HepG2 (cell line): ENCODE data around the gene DHX32. TPM values are rescaled to one million over a fixed set of nuclear protein-coding genes. Genes with fewer than 3 reads are reported as not detected.
A peak's percentile ranks its signal among the peaks of the same experiment; 100 is the strongest.

ENCODE experiments used
- AKAP8 ChIP-seq: sonication (generic); formaldehyde crosslinking; IDR thresholded peaks from 2 replicates; pipeline ENCODE4 v1.5.1; 2020; ENCODE audit warnings: mild to moderate bottlenecking, missing genetic modification reagents
- ASH2L ChIP-seq: fragments of 300-600, 200-600 bp; sonication (generic); IDR thresholded peaks from 2 replicates; pipeline ENCODE4 v1.7.0; 2017; ENCODE audit warnings: low read depth, mild to moderate bottlenecking, moderate library complexity, mixed read lengths, low read length; ENCODE audit not compliant: insufficient read length
- CBX2 ChIP-seq, 2 experiments: fragments of 200-600 bp in 1 of 2; sonication (generic); formaldehyde crosslinking in 1 of 2; IDR thresholded peaks; 2 replicates each; pipeline versions ENCODE4 v1.7.0 to v1.8.1; 2018 to 2022; ENCODE audit warnings: low read depth in 2 of 2, low read length in 1 of 2, mild to moderate bottlenecking in 1 of 2, missing genetic modification reagents in 1 of 2
- KAT8 ChIP-seq: IDR thresholded peaks from 2 replicates; pipeline ENCODE4 v1.6.1; 2016; ENCODE audit warnings: missing genetic modification reagents, missing compliant biosample characterization
- PHF20 ChIP-seq: sonication (generic); formaldehyde crosslinking; IDR thresholded peaks from 2 replicates; pipeline ENCODE4 v1.5.0; 2020; ENCODE audit warnings: mild to moderate bottlenecking, missing genetic modification reagents
- RBFOX2 ChIP-seq: fragments of 200-400 bp; formaldehyde crosslinking; IDR thresholded peaks from 2 replicates; pipeline ENCODE4 v1.6.1; 2017; ENCODE audit warnings: low read depth, mild to moderate bottlenecking, low read length
- SIN3A ChIP-seq: IDR thresholded peaks from 2 replicates; pipeline ENCODE4 v1.6.1; 2011; ENCODE audit warnings: low read depth, mild to moderate bottlenecking, control low read depth, low read length, borderline replicate concordance
- U2AF1 ChIP-seq: fragments of 200-400 bp; formaldehyde crosslinking; optimal IDR thresholded peaks from 2 replicates; pipeline ENCODE3; 2017; ENCODE audit warnings: mild to moderate bottlenecking, low read depth, low read length
- ZIK1 ChIP-seq: sonication (generic); formaldehyde crosslinking; IDR thresholded peaks from 2 replicates; pipeline ENCODE4 v1.5.0; 2020; ENCODE audit warnings: mild to moderate bottlenecking, low read depth, missing genetic modification reagents, borderline replicate concordance
- ZNF138 ChIP-seq: sonication (generic); formaldehyde crosslinking; IDR thresholded peaks from 2 replicates; pipeline ENCODE4 v1.5.0; 2020; ENCODE audit warnings: mild to moderate bottlenecking, low read depth, missing genetic modification reagents
- ZNF44 ChIP-seq: sonication (generic); formaldehyde crosslinking; IDR thresholded peaks from 2 replicates; pipeline ENCODE4 v1.5.1; 2020; ENCODE audit warnings: mild to moderate bottlenecking, missing genetic modification reagents
- ZNF652 ChIP-seq: IDR thresholded peaks from 2 replicates; pipeline ENCODE4 v1.6.1; 2016; ENCODE audit warnings: low read depth, borderline replicate concordance
- polyA plus RNA-seq, 8 experiments: library from polyadenylated mRNA; depleted of rRNA in 3 of 8; stranded (reverse) in 7 of 8; unstranded in 1 of 8; fragments of >200 nt; fragmentation: Illumina TruSeq in 4 of 8; extraction: Trizol in 4 of 8; gene quantifications; 2 replicates each; pipeline versions ENCODE4 v1.2.1 to v1.2.3, GENCODE V29; 2011 to 2016; ENCODE audit warnings: low read depth in 4 of 8, missing spikeins in 1 of 8, mixed read lengths in 1 of 8; ENCODE audit not compliant: insufficient read depth in 1 of 8
- total RNA-seq, 5 experiments: library from RNA; depleted of rRNA; stranded (reverse); fragments of >200 nt; fragmentation: Illumina TruSeq; extraction: Trizol; gene quantifications; 2 replicates each; pipeline ENCODE4 v1.2.3, GENCODE V29; 2016; ENCODE audit warnings: low read depth in 1 of 5
- TF ChIP-seq, protein P1 (sequence below): fragments of 450-650 bp; IDR thresholded peaks from 2 replicates; pipeline ENCODE4 v1.6.1; 2017; ENCODE audit warnings: mild to moderate bottlenecking
- TF ChIP-seq, protein P2 (sequence below): sonication (generic); formaldehyde crosslinking; IDR thresholded peaks from 2 replicates; pipeline ENCODE4 v1.9.0; 2021; ENCODE audit warnings: missing genetic modification reagents, mild to moderate bottlenecking, borderline replicate concordance
- TF ChIP-seq, protein P3 (sequence below): sonication (generic); formaldehyde crosslinking; IDR thresholded peaks from 2 replicates; pipeline ENCODE4 v1.8.0; 2022; ENCODE audit warnings: mild to moderate bottlenecking, missing genetic modification reagents; ENCODE audit not compliant: insufficient replicate concordance
- TF ChIP-seq, protein P4 (sequence below), 2 experiments: sonication (generic) in 1 of 2; formaldehyde crosslinking in 1 of 2; IDR thresholded peaks; 2 replicates each; pipeline versions ENCODE4 v1.4.0 to v1.6.1; 2018 to 2020; ENCODE audit warnings: missing genetic modification reagents in 2 of 2, borderline replicate concordance in 1 of 2, low read depth in 1 of 2, mild to moderate bottlenecking in 1 of 2, missing biosample characterization in 1 of 2

DHX32 gene
- total and polyA plus RNA-seq, 2 of the 13 experiments (the other 11 are each of a cell fraction or from before 2014, with no cell fraction given) = 15.5 to 16.5 TPM

DNA sequence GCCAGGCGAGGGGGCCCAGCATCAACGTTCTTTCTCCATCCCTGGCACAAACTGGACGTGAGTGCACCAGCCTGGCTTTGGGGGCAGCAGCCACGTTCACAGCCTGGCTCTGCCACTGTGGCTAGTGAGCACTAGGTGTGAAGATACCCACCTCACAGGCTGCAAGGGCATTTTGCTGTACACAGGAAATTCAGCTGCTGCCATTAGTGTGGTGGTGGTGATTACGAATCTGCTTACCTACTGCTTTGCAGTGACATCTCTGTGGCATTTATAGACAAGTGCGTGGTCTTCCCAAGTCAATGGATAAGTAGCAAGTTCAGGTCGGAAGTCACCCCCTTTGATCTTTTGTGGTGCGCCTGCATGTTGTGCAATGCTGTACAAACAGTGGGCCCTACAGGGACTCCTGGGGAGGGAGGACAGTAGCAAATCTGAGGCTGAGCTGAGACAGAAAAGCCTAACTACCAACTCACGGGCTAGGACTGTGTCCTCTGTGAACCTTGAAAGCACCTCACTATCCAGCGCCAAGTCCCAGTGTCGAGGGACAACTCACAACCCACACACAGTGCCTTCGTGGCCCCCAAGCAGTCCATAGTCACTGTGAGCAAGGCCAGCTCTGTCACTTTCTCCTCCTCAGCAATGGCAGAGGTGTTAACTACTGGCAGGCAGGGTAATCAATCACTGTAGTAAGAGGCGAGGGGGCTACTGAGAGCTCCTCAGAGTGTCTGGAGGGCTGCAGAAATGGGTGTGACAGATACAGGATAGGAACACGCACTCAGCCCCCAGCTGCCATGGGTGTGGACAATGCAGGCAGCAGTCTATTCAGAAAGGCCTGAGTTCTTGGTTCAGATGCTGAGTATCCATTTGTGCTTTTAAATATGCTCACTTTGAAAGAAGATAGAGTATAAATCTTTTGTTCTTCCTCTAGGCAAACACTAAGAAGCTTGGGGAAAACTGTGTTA is 88.5 kb downstream of the DHX32 start (continued):
- TF ChIP-seq, protein P1, sequence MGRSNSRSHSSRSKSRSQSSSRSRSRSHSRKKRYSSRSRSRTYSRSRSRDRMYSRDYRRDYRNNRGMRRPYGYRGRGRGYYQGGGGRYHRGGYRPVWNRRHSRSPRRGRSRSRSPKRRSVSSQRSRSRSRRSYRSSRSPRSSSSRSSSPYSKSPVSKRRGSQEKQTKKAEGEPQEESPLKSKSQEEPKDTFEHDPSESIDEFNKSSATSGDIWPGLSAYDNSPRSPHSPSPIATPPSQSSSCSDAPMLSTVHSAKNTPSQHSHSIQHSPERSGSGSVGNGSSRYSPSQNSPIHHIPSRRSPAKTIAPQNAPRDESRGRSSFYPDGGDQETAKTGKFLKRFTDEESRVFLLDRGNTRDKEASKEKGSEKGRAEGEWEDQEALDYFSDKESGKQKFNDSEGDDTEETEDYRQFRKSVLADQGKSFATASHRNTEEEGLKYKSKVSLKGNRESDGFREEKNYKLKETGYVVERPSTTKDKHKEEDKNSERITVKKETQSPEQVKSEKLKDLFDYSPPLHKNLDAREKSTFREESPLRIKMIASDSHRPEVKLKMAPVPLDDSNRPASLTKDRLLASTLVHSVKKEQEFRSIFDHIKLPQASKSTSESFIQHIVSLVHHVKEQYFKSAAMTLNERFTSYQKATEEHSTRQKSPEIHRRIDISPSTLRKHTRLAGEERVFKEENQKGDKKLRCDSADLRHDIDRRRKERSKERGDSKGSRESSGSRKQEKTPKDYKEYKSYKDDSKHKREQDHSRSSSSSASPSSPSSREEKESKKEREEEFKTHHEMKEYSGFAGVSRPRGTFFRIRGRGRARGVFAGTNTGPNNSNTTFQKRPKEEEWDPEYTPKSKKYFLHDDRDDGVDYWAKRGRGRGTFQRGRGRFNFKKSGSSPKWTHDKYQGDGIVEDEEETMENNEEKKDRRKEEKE = no peak
- no peak for TF ChIP-seq CBX2 (IDR thresholded peaks at IDR 0.05; ENCODE audit: low read depth, low read length)
- no peak for TF ChIP-seq CBX2 (CRISPR knock-in tag; IDR thresholded peaks at IDR 0.05; ENCODE audit: low read depth)
- 0 out of 2 replicates have a peak, but pooled peaks have one; percentile 29 for TF ChIP-seq ZIK1
- TF ChIP-seq RBFOX2 = no peak
- peak; percentile 89 for TF ChIP-seq AKAP8
- TF ChIP-seq ASH2L = peak; percentile 55
- TF ChIP-seq U2AF1 = no peak
- TF ChIP-seq, protein P2, sequence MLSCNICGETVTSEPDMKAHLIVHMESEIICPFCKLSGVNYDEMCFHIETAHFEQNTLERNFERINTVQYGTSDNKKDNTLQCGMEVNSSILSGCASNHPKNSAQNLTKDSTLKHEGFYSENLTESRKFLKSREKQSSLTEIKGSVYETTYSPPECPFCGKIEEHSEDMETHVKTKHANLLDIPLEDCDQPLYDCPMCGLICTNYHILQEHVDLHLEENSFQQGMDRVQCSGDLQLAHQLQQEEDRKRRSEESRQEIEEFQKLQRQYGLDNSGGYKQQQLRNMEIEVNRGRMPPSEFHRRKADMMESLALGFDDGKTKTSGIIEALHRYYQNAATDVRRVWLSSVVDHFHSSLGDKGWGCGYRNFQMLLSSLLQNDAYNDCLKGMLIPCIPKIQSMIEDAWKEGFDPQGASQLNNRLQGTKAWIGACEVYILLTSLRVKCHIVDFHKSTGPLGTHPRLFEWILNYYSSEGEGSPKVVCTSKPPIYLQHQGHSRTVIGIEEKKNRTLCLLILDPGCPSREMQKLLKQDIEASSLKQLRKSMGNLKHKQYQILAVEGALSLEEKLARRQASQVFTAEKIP (CRISPR knock-in tag) = no peak
- TF ChIP-seq, protein P3, sequence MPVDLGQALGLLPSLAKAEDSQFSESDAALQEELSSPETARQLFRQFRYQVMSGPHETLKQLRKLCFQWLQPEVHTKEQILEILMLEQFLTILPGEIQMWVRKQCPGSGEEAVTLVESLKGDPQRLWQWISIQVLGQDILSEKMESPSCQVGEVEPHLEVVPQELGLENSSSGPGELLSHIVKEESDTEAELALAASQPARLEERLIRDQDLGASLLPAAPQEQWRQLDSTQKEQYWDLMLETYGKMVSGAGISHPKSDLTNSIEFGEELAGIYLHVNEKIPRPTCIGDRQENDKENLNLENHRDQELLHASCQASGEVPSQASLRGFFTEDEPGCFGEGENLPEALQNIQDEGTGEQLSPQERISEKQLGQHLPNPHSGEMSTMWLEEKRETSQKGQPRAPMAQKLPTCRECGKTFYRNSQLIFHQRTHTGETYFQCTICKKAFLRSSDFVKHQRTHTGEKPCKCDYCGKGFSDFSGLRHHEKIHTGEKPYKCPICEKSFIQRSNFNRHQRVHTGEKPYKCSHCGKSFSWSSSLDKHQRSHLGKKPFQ = no peak
- 0 out of 2 replicates have a peak, but pooled peaks have one; percentile 35 for TF ChIP-seq ZNF44 (CRISPR knock-in tag)
- no peak for TF ChIP-seq ZNF138 (CRISPR knock-in tag)
- TF ChIP-seq ZNF652 = peak; percentile 47; the same call in 1 of the 2 replicates
- TF ChIP-seq, protein P4, sequence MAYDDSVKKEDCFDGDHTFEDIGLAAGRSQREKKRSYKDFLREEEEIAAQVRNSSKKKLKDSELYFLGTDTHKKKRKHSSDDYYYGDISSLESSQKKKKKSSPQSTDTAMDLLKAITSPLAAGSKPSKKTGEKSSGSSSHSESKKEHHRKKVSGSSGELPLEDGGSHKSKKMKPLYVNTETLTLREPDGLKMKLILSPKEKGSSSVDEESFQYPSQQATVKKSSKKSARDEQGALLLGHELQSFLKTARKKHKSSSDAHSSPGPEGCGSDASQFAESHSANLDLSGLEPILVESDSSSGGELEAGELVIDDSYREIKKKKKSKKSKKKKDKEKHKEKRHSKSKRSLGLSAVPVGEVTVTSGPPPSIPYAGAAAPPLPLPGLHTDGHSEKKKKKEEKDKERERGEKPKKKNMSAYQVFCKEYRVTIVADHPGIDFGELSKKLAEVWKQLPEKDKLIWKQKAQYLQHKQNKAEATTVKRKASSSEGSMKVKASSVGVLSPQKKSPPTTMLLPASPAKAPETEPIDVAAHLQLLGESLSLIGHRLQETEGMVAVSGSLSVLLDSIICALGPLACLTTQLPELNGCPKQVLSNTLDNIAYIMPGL (CRISPR knock-in tag; IDR thresholded peaks at IDR 0.05; ENCODE audit: borderline replicate concordance in 1 of 2, low read depth in 1 of 2) = peak; percentile 43 to 59; a peak in 1 of 4 replicates
- TF ChIP-seq PHF20 (CRISPR knock-in tag) = peak; percentile 28; the same call in 1 of the 2 replicates
- TF ChIP-seq KAT8 = peak; percentile 81
- TF ChIP-seq SIN3A = no peak
